ENCODE data around the gene DNAAF8. TPM values are rescaled to one million over a fixed set of nuclear protein-coding genes. Genes with fewer than 3 reads are reported as not detected.

Gene DNAAF8
- total RNA-seq, 1 donor from 2014 or later: 1.2 TPM

DNA sequence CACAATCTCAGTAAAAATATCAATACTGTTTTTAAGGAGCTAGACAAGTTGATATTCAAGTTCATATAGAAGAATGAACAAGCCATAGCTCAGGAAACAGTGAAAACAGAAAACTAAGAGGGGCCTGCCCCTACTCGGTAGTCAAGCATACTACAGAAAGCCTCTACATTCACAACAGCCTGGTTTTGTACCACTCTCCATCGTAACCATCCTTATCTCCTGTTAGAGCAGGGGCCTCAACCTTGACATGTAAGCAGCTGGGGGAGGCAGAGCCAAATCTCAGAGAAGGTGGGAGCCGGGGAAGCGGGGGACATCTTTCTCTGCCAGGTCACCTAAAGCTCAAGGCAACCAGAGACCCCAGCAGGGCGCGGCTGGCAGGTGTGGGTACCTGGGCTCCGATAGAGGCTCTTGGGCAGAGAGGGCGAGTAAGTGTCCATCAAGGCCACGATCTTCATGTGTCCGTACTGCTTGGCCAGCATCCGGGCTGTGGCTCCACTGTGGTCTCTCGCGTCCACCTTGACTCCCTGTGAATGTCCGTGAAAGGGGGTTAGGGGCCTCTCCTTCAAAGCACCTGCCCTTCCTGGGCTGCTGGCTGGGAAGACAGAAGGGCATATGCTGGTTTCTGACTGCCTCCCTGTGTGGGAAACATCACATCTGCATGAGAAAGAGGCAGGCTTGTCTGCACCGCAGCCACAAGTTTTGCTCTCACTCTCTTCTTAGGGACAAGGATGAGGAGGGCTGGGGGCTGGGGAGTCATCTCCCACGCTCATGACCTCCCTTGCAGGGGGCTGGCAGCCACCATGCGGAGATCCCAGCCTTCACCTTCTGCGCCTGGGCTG, 20.5 kb upstream of the DNAAF8 start:
- no peak for DNase-seq (ENCODE audit: extremely low spot score, unreplicated experiment)
- H3K9me3 Mint-ChIP-seq (ENCODE audit: unreplicated experiment): no peaks in the 10 kb centered on the region
- H3K36me3 Mint-ChIP-seq (ENCODE audit: unreplicated experiment): peaks cover 38% of the 10 kb centered on the region
- H3K27me3 Mint-ChIP-seq (ENCODE audit: unreplicated experiment): no peaks in the 10 kb centered on the region
- TF ChIP-seq, protein P1, sequence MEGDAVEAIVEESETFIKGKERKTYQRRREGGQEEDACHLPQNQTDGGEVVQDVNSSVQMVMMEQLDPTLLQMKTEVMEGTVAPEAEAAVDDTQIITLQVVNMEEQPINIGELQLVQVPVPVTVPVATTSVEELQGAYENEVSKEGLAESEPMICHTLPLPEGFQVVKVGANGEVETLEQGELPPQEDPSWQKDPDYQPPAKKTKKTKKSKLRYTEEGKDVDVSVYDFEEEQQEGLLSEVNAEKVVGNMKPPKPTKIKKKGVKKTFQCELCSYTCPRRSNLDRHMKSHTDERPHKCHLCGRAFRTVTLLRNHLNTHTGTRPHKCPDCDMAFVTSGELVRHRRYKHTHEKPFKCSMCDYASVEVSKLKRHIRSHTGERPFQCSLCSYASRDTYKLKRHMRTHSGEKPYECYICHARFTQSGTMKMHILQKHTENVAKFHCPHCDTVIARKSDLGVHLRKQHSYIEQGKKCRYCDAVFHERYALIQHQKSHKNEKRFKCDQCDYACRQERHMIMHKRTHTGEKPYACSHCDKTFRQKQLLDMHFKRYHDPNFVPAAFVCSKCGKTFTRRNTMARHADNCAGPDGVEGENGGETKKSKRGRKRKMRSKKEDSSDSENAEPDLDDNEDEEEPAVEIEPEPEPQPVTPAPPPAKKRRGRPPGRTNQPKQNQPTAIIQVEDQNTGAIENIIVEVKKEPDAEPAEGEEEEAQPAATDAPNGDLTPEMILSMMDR (IDR thresholded peaks at IDR 0.05): no peak
- no peak overlapping the region for H3K4me3 Mint-ChIP-seq (ENCODE audit: unreplicated experiment)
- H3K27ac Mint-ChIP-seq (ENCODE audit: unreplicated experiment): no peak overlapping the region
- no peaks in the 10 kb centered on the region for H3K4me1 Mint-ChIP-seq (ENCODE audit: unreplicated experiment)

DNA sequence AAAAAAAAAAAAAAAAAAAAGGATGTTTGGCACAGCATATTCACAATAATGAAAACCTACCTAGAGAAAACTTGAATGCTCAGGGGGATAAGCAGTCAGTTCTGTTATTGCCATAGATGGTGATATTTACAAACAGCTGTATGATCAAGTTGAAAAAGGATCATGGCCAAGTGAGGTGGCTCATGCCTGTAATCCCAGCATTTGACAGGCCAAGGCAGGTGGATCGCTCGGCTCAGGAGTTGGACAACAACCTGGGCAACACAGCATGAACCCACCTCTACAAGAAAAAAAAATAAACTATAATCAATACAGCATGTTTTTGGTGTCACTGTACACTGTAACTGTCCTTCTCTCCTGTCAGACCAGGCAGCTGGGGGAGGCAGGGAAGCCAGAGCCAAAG, 19.3 kb upstream of the DNAAF8 start:
- H3K4me3 Mint-ChIP-seq (ENCODE audit: unreplicated experiment): no peak overlapping the region
- no peaks in the 10 kb centered on the region for H3K27me3 Mint-ChIP-seq (ENCODE audit: unreplicated experiment)
- TF ChIP-seq, protein P1 (IDR thresholded peaks at IDR 0.05): no peak
- no peak for DNase-seq (ENCODE audit: extremely low spot score, unreplicated experiment)
- H3K4me1 Mint-ChIP-seq (ENCODE audit: unreplicated experiment): no peaks in the 10 kb centered on the region
- no peak overlapping the region for H3K27ac Mint-ChIP-seq (ENCODE audit: unreplicated experiment)
- peaks cover 32% of the 10 kb centered on the region for H3K36me3 Mint-ChIP-seq (ENCODE audit: unreplicated experiment)
- H3K9me3 Mint-ChIP-seq (ENCODE audit: unreplicated experiment): no peaks in the 10 kb centered on the region

DNA sequence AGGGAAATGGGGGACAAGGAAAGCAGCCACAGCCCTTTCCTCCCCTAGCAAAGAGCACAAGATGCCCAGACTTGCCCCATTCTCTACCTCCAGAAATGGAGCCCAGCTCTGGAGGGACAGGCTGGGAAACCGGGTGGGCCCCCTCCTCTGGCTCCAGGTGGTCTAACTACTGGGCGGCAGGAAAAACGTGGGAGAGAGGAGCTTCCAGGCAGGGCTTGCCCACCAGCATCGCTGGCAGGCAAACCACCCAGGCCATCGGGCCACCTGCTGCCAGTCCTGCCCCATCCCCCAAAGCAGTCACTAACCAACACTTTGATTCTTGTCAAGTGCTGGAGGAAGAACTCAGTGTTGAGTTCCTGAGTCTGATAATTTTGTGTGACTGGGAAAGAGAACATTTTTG, 15.9 kb upstream of the DNAAF8 start:
- Mint-ChIP-seq H3K27ac (ENCODE audit: unreplicated experiment) (no peak overlapping the region), H3K36me3 (ENCODE audit: unreplicated experiment) (peaks cover 23% of the 10 kb centered on the region), H3K4me3 (ENCODE audit: unreplicated experiment) (no peak overlapping the region), H3K27me3 (ENCODE audit: unreplicated experiment) (no peaks in the 10 kb centered on the region), H3K9me3 (ENCODE audit: unreplicated experiment) (no peaks in the 10 kb centered on the region), H3K4me1 (ENCODE audit: unreplicated experiment) (no peaks in the 10 kb centered on the region)
- no peak for DNase-seq (ENCODE audit: extremely low spot score, unreplicated experiment)
- TF ChIP-seq, protein P1 (IDR thresholded peaks at IDR 0.05): no peak

DNA sequence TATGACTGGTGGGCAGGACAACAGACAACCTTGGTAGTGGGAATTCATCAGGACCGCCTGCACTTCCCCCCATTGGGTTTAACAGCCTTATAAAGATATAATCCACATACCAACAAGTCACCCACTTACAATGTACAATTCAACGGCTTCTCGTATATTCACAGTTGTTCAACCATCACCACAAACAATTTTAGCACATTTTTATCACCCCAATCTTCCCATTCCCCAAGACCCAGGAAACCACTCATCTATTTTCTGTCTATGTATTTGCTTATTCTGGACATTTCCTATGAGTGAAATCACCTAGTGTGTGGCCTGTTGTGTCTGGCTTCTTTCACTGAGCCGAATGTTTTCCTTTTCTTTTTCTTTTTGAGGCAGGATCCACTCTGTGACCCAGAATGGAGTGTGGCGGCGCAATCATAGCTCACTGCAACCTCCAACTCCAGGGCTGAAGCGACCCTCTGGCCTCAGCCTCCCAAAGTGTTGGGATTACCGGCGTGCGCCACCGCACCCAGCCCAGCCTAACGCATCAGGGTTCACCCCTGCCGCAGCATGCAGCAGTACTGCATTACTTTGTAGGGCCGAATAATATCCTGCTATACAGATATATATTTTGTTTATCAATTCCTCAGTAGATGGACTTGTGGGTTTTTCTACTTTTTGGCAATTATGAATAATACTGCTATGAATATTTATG, 11.1 kb upstream of the DNAAF8 start:
- Mint-ChIP-seq H3K4me1 (ENCODE audit: unreplicated experiment) (no peaks in the 10 kb centered on the region), H3K4me3 (ENCODE audit: unreplicated experiment) (no peak overlapping the region), H3K36me3 (ENCODE audit: unreplicated experiment) (peaks cover 11% of the 10 kb centered on the region), H3K9me3 (ENCODE audit: unreplicated experiment) (no peaks in the 10 kb centered on the region), H3K27ac (ENCODE audit: unreplicated experiment) (no peak overlapping the region), H3K27me3 (ENCODE audit: unreplicated experiment) (no peaks in the 10 kb centered on the region)
- TF ChIP-seq, protein P1 (IDR thresholded peaks at IDR 0.05): no peak
- no peak for DNase-seq (ENCODE audit: extremely low spot score, unreplicated experiment)

DNA sequence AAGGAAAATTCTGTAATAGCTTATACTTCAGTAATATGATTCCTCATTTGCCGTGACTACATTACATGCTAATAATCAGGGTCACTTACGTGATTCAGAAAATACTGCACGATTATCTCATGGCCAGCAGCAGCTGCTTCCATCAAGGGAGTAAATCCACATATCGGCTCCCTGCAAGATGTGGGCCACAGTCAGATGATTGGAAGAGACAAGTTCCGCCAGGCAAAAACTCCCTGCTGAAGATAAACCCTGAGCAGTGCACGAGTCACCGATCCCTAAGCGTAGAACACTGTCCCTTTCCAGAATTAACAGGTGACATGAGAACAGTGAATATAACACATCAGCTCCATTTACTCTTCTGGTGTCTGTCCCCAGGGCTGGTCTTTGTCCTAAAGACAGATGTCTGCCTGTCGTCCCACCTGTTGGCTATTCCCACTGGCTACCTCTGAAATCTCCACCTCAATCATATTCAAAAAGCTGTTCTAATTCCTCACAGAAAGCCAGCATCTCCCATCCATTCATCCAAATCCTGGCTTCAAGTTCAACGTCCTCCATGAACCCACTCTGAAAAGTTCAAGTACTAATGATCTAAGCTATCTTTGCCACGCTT, 9.6 kb upstream of the DNAAF8 start:
- H3K9me3 Mint-ChIP-seq (ENCODE audit: unreplicated experiment): no peaks in the 10 kb centered on the region
- no peak overlapping the region for H3K27ac Mint-ChIP-seq (ENCODE audit: unreplicated experiment)
- no peaks in the 10 kb centered on the region for H3K27me3 Mint-ChIP-seq (ENCODE audit: unreplicated experiment)
- H3K36me3 Mint-ChIP-seq (ENCODE audit: unreplicated experiment): peaks cover 19% of the 10 kb centered on the region
- DNase-seq (ENCODE audit: extremely low spot score, unreplicated experiment): no peak
- H3K4me1 Mint-ChIP-seq (ENCODE audit: unreplicated experiment): no peaks in the 10 kb centered on the region
- TF ChIP-seq, protein P1 (IDR thresholded peaks at IDR 0.05): no peak
- no peak overlapping the region for H3K4me3 Mint-ChIP-seq (ENCODE audit: unreplicated experiment)
